Fibroblast of lung (primary cell): ENCODE results near the gene MGST3. TPM values are rescaled to one million over a fixed set of nuclear protein-coding genes. Genes with fewer than 3 reads are reported as not detected.

Source experiments
- DNase-seq, 2 donors: peaks; one replicate each; pipeline versions ENCODE4 v3.0.0 to v3.0.0-alpha.2; 2010; ENCODE audit warnings: low read depth in 2 of 2
- H2AFZ ChIP-seq: 2 replicates; pipeline ENCODE4 v1.5.1; 2012; ENCODE audit warnings: low read length, control low read depth, inconsistent platforms
- H3K27ac ChIP-seq: 2 replicates; pipeline ENCODE4 v1.5.1; 2011; ENCODE audit warnings: low read length, control low read depth; ENCODE audit not compliant: insufficient read depth
- H3K27me3 ChIP-seq: 2 replicates; pipeline ENCODE4 v1.5.1; 2011; ENCODE audit warnings: mild to moderate bottlenecking, low read length; ENCODE audit not compliant: control insufficient read depth, insufficient read depth
- H3K36me3 ChIP-seq: 2 replicates; pipeline ENCODE4 v1.5.1; 2011; ENCODE audit warnings: low read length; ENCODE audit not compliant: control insufficient read depth, insufficient read depth
- H3K4me1 ChIP-seq: 2 replicates; pipeline ENCODE4 v1.5.1; 2011; ENCODE audit warnings: low read length; ENCODE audit not compliant: control insufficient read depth, insufficient read depth; ENCODE audit errors: extremely low read depth
- H3K4me2 ChIP-seq: 2 replicates; pipeline ENCODE4 v1.5.1; 2011; ENCODE audit warnings: low read length, control low read depth; ENCODE audit not compliant: insufficient read depth; ENCODE audit errors: extremely low read depth
- H3K4me3 ChIP-seq, 4 experiments: fragments of 200-600 bp in 1 of 4; sonication (generic) in 1 of 4; replicated peaks in 1 of 4; 2 replicates each; pipeline ENCODE4 v1.5.1; 2011 to 2016; ENCODE audit warnings: low read length in 4 of 4, low read depth in 3 of 4, mild to moderate bottlenecking in 3 of 4, control low read depth in 2 of 4, inconsistent platforms in 1 of 4, mixed read lengths in 1 of 4; ENCODE audit not compliant: insufficient read depth in 1 of 4; ENCODE audit errors: control extremely low read depth in 1 of 4
- H3K79me2 ChIP-seq: 2 replicates; pipeline ENCODE4 v1.5.1; 2012; ENCODE audit warnings: mild to moderate bottlenecking, low read length, inconsistent platforms; ENCODE audit not compliant: control insufficient read depth, insufficient read depth
- H3K9ac ChIP-seq: 2 replicates; pipeline ENCODE4 v1.5.1; 2011; ENCODE audit warnings: mild to moderate bottlenecking, low read length, control low read depth; ENCODE audit not compliant: insufficient read depth
- H3K9me3 ChIP-seq: 2 replicates; pipeline ENCODE4 v1.5.1; 2012; ENCODE audit warnings: low read depth, low read length; ENCODE audit not compliant: control insufficient read depth, insufficient read depth
- H4K20me1 ChIP-seq: 2 replicates; pipeline ENCODE4 v1.5.1; 2011; ENCODE audit warnings: low read length; ENCODE audit not compliant: control insufficient read depth, insufficient read depth; ENCODE audit errors: extremely low read depth
- CTCF ChIP-seq, 2 donors: IDR thresholded peaks in 1 of 2; conservative IDR thresholded peaks in 1 of 2; 1 replicate in 1 of 2; 2 replicates in 1 of 2; pipeline ENCODE4 v1.5.1; 2011 to 2012; ENCODE audit warnings: low read length in 2 of 2, control low read depth in 1 of 2, inconsistent platforms in 1 of 2, low read depth in 1 of 2, mild to moderate bottlenecking in 1 of 2
- EZH2 ChIP-seq: IDR thresholded peaks from 2 replicates; pipeline ENCODE4 v1.5.1; 2012; ENCODE audit warnings: low read length, control low read depth, mild to moderate bottlenecking; ENCODE audit errors: missing control alignments
- polyA plus RNA-seq, 2 donors: library from polyadenylated mRNA; depleted of rRNA in 1 of 2; stranded (reverse) in 1 of 2; unstranded in 1 of 2; fragments of >200 nt; gene quantifications; 2 replicates each; pipeline ENCODE4 v1.2.1, GENCODE V29; 2011 to 2012; ENCODE audit warnings: missing spikeins in 1 of 2
- total RNA-seq: library from RNA; depleted of rRNA; stranded (reverse); fragments of >200 nt; gene quantifications from 2 replicates; pipeline ENCODE4 v1.2.1, GENCODE V29; 2014

Gene MGST3
- total and polyA plus RNA-seq, 2 donors (not counting 1 experiment from before 2014, with no cell fraction given) = 346 to 355 TPM

- DNase-seq = peak; percentile 36 to 83
- Histone ChIP-seq H3K27me3 (no peaks in the 10 kb centered on the region), H3K36me3 (peaks cover 14% of the 10 kb centered on the region), H3K9me3 (no peaks in the 10 kb centered on the region), H3K79me2 (no peaks in the 10 kb centered on the region), H3K9ac (no peak overlapping the region), H4K20me1 (no peaks in the 10 kb centered on the region), H3K4me3 (no peak overlapping the region), H3K4me1 (peaks cover 4% of the 10 kb centered on the region), H3K27ac (no peak overlapping the region), H3K4me2 (no peak overlapping the region), H2AFZ (no peak overlapping the region)
- no peak for TF ChIP-seq CTCF (conservative IDR thresholded peaks at IDR 0.05 in 1 of 2, IDR thresholded peaks at IDR 0.05 in 1 of 2; ENCODE audit: low read depth in 1 of 2, low read length in 2 of 2)
- no peak for TF ChIP-seq EZH2
These were observed 35.3 kb downstream of the MGST3 start for GRCh38 chr1:165666152-165666825.

GRCh38 chr1:165668184-165668583, 37.1 kb downstream of the MGST3 start:
- Histone ChIP-seq H3K9ac (no peak overlapping the region), H3K9me3 (no peaks in the 10 kb centered on the region), H4K20me1 (no peaks in the 10 kb centered on the region), H3K4me3 (no peak overlapping the region), H3K4me1 (peaks cover 4% of the 10 kb centered on the region), H3K79me2 (no peaks in the 10 kb centered on the region), H2AFZ (no peak overlapping the region), H3K27me3 (no peaks in the 10 kb centered on the region), H3K4me2 (no peak overlapping the region), H3K27ac (no peak overlapping the region), H3K36me3 (peaks cover 12% of the 10 kb centered on the region)
- no peak for TF ChIP-seq EZH2
- TF ChIP-seq CTCF (conservative IDR thresholded peaks at IDR 0.05 in 1 of 2, IDR thresholded peaks at IDR 0.05 in 1 of 2; ENCODE audit: low read depth in 1 of 2, low read length in 2 of 2) = no peak
- no peak for DNase-seq

GRCh38 chr1:165671526-165671925, 40.5 kb downstream of the MGST3 start:
- Histone ChIP-seq H3K4me2 (no peak overlapping the region), H3K27me3 (no peaks in the 10 kb centered on the region), H3K4me1 (peaks cover 2% of the 10 kb centered on the region), H4K20me1 (no peaks in the 10 kb centered on the region), H3K9me3 (no peaks in the 10 kb centered on the region), H2AFZ (no peak overlapping the region), H3K27ac (no peak overlapping the region), H3K36me3 (peaks cover 9% of the 10 kb centered on the region), H3K79me2 (no peaks in the 10 kb centered on the region), H3K9ac (no peak overlapping the region), H3K4me3 (no peak overlapping the region)
- peak in 1 of 2 donors; percentile 52 for DNase-seq
- no peak for TF ChIP-seq EZH2
- TF ChIP-seq CTCF (conservative IDR thresholded peaks at IDR 0.05 in 1 of 2, IDR thresholded peaks at IDR 0.05 in 1 of 2; ENCODE audit: low read depth in 1 of 2, low read length in 2 of 2) = no peak
